MM.1S (cell line): Measurements from ENCODE around the gene FMN2.

Experiments
- DNase-seq: peaks from one replicate; pipeline ENCODE4 v3.0.0-alpha.2; 2015
- H2AFZ ChIP-seq: fragments of 300-600 bp; sonication (generic); 2 replicates; pipeline ENCODE4 v1.6.0; 2016; ENCODE audit warnings: antibody characterized with exemption, low read length
- H3F3A ChIP-seq: fragments of 300-600 bp; sonication (generic); 2 replicates; pipeline ENCODE4 v1.6.1; 2016; ENCODE audit warnings: mild to moderate bottlenecking, antibody characterized with exemption, low read length, moderate library complexity, mixed read lengths; ENCODE audit not compliant: insufficient read depth
- H3K27ac ChIP-seq: fragments of 300-600 bp; sonication (generic); 2 replicates; pipeline ENCODE4 v1.5.1; 2016; ENCODE audit warnings: mild to moderate bottlenecking, low read length
- H3K27me3 ChIP-seq: fragments of 300-600 bp; sonication (generic); replicated peaks from 2 replicates; pipeline ENCODE4 v1.6.0; 2016; ENCODE audit warnings: low read length; ENCODE audit not compliant: insufficient read depth
- H3K36me3 ChIP-seq: fragments of 300-600 bp; sonication (generic); replicated peaks from 2 replicates; pipeline ENCODE4 v1.6.1; 2016; ENCODE audit warnings: mild to moderate bottlenecking, low read length, mixed read lengths; ENCODE audit not compliant: insufficient read depth
- H3K4me1 ChIP-seq: fragments of 300-600 bp; sonication (generic); 2 replicates; pipeline ENCODE4 v1.6.1; 2016; ENCODE audit warnings: low read length, mixed read lengths
- H3K4me2 ChIP-seq: fragments of 300-600 bp; sonication (generic); 2 replicates; pipeline ENCODE4 v1.6.0; 2016; ENCODE audit warnings: low read depth, low read length
- H3K4me3 ChIP-seq: fragments of 300-600 bp; sonication (generic); 2 replicates; pipeline ENCODE4 v1.5.1; 2016; ENCODE audit warnings: low read length, mixed read lengths
- H3K79me2 ChIP-seq: fragments of 300-600 bp; sonication (generic); 2 replicates; pipeline ENCODE4 v1.6.1; 2016; ENCODE audit warnings: mixed run types, low read length, mixed read lengths
- H3K9ac ChIP-seq: fragments of 300-600 bp; sonication (generic); 2 replicates; pipeline ENCODE4 v1.6.1; 2016; ENCODE audit warnings: low read length, mixed read lengths
- H3K9me2 ChIP-seq: fragments of 300-600 bp; sonication (generic); replicated peaks from 2 replicates; pipeline ENCODE4 v1.6.1; 2016; ENCODE audit warnings: mild to moderate bottlenecking, low read length, mixed read lengths; ENCODE audit not compliant: insufficient read depth
- H3K9me3 ChIP-seq: fragments of 300-600 bp; sonication (generic); replicated peaks from 2 replicates; pipeline ENCODE4 v1.6.1; 2016; ENCODE audit warnings: mild to moderate bottlenecking, low read length, mixed read lengths; ENCODE audit not compliant: insufficient read depth
- H4K20me1 ChIP-seq: fragments of 300-600 bp; sonication (generic); 2 replicates; pipeline ENCODE4 v1.6.1; 2016; ENCODE audit warnings: mild to moderate bottlenecking, low read length, moderate library complexity, mixed read lengths; ENCODE audit not compliant: insufficient read depth
- EZH2 ChIP-seq: fragments of 300-600 bp; sonication (generic); optimal IDR thresholded peaks from 2 replicates; pipeline ENCODE3; 2017; ENCODE audit warnings: low read depth, mild to moderate bottlenecking, antibody characterized with exemption, low read length, mixed read lengths
- EZH2phosphoT487 ChIP-seq: fragments of 300-600 bp; sonication (generic); IDR thresholded peaks from 2 replicates; pipeline ENCODE4 v1.6.1; 2018; ENCODE audit warnings: antibody characterized with exemption, low read length
- TF ChIP-seq, protein P1 (sequence below): fragments of 300-600 bp; sonication (generic); IDR thresholded peaks from 2 replicates; pipeline ENCODE4 v1.5.1; 2016; ENCODE audit warnings: antibody characterized with exemption, low read length, mixed read lengths

The FMN2 gene

DNA sequence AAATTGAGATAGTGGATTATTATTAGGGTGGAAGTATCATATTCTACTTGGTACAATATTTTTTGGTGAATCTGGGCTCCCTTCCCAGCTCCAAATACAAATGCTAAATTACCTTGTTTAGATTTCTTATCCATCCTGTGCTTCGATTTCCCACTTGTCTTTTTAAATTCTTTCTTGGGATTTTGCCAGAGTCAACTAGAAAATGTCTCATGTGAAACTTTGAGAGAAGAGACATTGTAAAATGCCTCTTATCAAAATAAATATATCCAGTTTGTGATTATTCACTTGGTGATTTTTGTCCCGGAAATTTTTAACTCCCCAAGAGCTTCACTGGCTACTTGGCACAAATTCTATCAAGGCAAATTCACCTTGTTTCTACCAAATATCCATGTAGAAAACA lies 202.0 kb downstream of the FMN2 start:
- no peaks in the 10 kb centered on the region for H4K20me1 ChIP-seq
- H3K4me2 ChIP-seq: no peak overlapping the region
- no peak overlapping the region for H3K9ac ChIP-seq
- no peaks in the 10 kb centered on the region for H3K9me2 ChIP-seq
- no peaks in the 10 kb centered on the region for H3K79me2 ChIP-seq
- H3F3A ChIP-seq: no peaks in the 10 kb centered on the region
- H3K27ac ChIP-seq: no peak overlapping the region
- no peaks in the 10 kb centered on the region for H3K9me3 ChIP-seq
- H2AFZ ChIP-seq: no peak overlapping the region
- no peak for TF ChIP-seq EZH2phosphoT487
- no peaks in the 10 kb centered on the region for H3K27me3 ChIP-seq
- H3K4me1 ChIP-seq: no peaks in the 10 kb centered on the region
- no peak for DNase-seq
- H3K4me3 ChIP-seq: no peak overlapping the region
- no peaks in the 10 kb centered on the region for H3K36me3 ChIP-seq

DNA sequence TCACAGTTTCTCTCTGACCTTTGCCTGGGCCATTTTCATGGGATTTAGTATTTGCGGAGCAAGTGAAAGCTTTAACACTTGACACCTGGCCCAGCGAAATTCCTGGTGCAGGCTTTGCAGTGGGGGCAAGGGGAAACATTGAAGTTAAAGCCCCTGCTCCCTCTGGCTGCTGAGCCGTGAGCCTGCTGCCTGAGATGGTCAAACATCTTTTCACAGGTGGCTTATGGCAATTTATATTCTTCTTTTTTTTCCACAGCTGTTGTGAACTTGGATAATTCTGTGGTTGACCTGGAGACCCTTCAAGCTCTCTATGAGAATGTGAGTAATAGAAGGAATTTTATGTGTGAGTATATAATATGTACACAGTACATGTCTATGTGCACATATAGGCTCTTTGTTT lies 202.9 kb downstream of the FMN2 start:
- H3K4me2 ChIP-seq: no peak overlapping the region
- no peak for DNase-seq
- H3K4me3 ChIP-seq: no peak overlapping the region
- H4K20me1 ChIP-seq: no peaks in the 10 kb centered on the region
- H3K27ac ChIP-seq: no peak overlapping the region
- no peaks in the 10 kb centered on the region for H3K36me3 ChIP-seq
- no peaks in the 10 kb centered on the region for H3K9me3 ChIP-seq
- H3K79me2 ChIP-seq: no peaks in the 10 kb centered on the region
- H3K27me3 ChIP-seq: no peaks in the 10 kb centered on the region
- no peaks in the 10 kb centered on the region for H3K9me2 ChIP-seq
- no peak overlapping the region for H3K9ac ChIP-seq
- H3K4me1 ChIP-seq: no peaks in the 10 kb centered on the region
- H3F3A ChIP-seq: no peaks in the 10 kb centered on the region
- H2AFZ ChIP-seq: no peak overlapping the region
- TF ChIP-seq EZH2phosphoT487: no peak
- TF ChIP-seq EZH2: no peak
- TF ChIP-seq, protein P1, sequence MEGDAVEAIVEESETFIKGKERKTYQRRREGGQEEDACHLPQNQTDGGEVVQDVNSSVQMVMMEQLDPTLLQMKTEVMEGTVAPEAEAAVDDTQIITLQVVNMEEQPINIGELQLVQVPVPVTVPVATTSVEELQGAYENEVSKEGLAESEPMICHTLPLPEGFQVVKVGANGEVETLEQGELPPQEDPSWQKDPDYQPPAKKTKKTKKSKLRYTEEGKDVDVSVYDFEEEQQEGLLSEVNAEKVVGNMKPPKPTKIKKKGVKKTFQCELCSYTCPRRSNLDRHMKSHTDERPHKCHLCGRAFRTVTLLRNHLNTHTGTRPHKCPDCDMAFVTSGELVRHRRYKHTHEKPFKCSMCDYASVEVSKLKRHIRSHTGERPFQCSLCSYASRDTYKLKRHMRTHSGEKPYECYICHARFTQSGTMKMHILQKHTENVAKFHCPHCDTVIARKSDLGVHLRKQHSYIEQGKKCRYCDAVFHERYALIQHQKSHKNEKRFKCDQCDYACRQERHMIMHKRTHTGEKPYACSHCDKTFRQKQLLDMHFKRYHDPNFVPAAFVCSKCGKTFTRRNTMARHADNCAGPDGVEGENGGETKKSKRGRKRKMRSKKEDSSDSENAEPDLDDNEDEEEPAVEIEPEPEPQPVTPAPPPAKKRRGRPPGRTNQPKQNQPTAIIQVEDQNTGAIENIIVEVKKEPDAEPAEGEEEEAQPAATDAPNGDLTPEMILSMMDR: no peak

DNA sequence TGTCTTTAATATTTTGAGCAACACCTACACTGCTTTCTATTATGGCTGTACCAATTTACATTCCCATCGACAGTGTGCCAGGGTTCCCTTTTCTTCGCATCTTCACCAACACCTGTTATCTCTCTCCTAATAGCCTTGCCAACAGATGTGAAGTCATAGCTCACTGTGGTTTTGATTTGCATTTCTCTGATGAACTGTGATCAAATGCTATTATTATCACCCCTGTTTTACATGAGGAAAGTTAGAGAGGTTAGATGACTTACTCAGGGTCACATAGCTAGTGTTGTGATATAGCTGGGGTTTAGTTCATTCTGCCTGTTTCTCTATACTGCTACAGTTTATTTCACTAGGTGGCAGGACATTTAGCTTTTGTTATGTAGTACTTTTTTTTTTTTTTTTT lies 204.1 kb downstream of the FMN2 start:
- Histone ChIP-seq H3K27me3 (no peaks in the 10 kb centered on the region), H3K36me3 (no peaks in the 10 kb centered on the region), H3K9me2 (no peaks in the 10 kb centered on the region), H3K79me2 (no peaks in the 10 kb centered on the region), H2AFZ (no peak overlapping the region), H3K4me1 (no peaks in the 10 kb centered on the region), H4K20me1 (no peaks in the 10 kb centered on the region), H3K4me2 (no peak overlapping the region), H3F3A (no peaks in the 10 kb centered on the region), H3K9me3 (no peaks in the 10 kb centered on the region), H3K4me3 (no peak overlapping the region), H3K9ac (no peak overlapping the region), H3K27ac (no peak overlapping the region)
- no peak for TF ChIP-seq EZH2phosphoT487
- TF ChIP-seq, protein P1: no peak
- no peak for TF ChIP-seq EZH2
- DNase-seq: peak; percentile 20

DNA sequence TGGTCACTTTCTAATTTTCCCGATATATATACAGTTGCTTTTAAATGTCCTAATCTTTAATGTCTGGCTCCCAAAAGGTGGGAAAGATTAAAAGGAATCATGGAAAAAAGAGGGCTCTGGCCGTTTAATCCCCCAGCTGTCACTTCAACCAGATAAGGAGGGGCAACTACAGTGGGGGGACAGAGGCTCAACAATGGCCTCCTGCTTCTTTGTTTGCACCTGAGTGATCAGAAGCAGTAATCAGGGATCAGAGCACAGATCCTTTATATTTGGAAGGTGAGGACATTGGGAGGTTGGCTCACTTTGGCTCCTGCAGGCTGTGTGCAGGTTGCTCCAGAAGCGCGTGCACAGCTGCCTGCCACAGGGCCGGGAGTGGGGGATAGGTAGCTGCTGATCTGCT lies 212.8 kb downstream of the FMN2 start:
- H3K9ac ChIP-seq: no peak overlapping the region
- no peaks in the 10 kb centered on the region for H3K9me3 ChIP-seq
- no peak overlapping the region for H3K27ac ChIP-seq
- no peaks in the 10 kb centered on the region for H3K27me3 ChIP-seq
- no peak overlapping the region for H3K4me3 ChIP-seq
- H3K4me2 ChIP-seq: no peak overlapping the region
- H4K20me1 ChIP-seq: no peaks in the 10 kb centered on the region
- H3F3A ChIP-seq: no peaks in the 10 kb centered on the region
- H3K4me1 ChIP-seq: no peaks in the 10 kb centered on the region
- no peaks in the 10 kb centered on the region for H3K79me2 ChIP-seq
- H2AFZ ChIP-seq: no peak overlapping the region
- no peaks in the 10 kb centered on the region for H3K9me2 ChIP-seq
- TF ChIP-seq, protein P1: no peak
- TF ChIP-seq EZH2phosphoT487 (no peak), EZH2 (no peak)
- no peak for DNase-seq
- H3K36me3 ChIP-seq: no peaks in the 10 kb centered on the region
